OCI-LY3 (cell line): Measurements from ENCODE around the gene SMYD3.
"Not testable (repeated sequence)": the region's sequence is repeated elsewhere in the genome, so short reads cannot be mapped to it uniquely, and the experiment has no call there.

Experiments
- H2AFZ ChIP-seq: fragments of 200-600, 300-600 bp; shearing (Covaris generic); 2 replicates; pipeline ENCODE4 v1.6.0; 2014; ENCODE audit warnings: antibody characterized with exemption, low read depth, low read length
- H3K27ac ChIP-seq: fragments of 200-600, 300-600 bp; sonication (generic); 2 replicates; pipeline ENCODE4 v1.5.1; 2014; ENCODE audit warnings: mild to moderate bottlenecking, low read length, moderate library complexity, mixed read lengths
- H3K27me3 ChIP-seq: fragments of 200-600, 300-600 bp; sonication (generic); 2 replicates; pipeline ENCODE4 v1.6.1; 2014; ENCODE audit warnings: low read depth, low read length, mixed read lengths
- H3K36me3 ChIP-seq: fragments of 200-600, 300-600 bp; sonication (generic); replicated peaks from 2 replicates; pipeline ENCODE3; 2014; ENCODE audit warnings: low read depth, low read length, mixed read lengths
- H3K4me1 ChIP-seq: fragments of 300-600, 200-600 bp; sonication (generic); 2 replicates; pipeline ENCODE4 v1.6.1; 2014; ENCODE audit warnings: low read length, mixed read lengths
- H3K4me2 ChIP-seq: fragments of 200-600, 300-600 bp; sonication (generic); 2 replicates; pipeline ENCODE4 v1.6.1; 2014; ENCODE audit warnings: low read length, mixed read lengths
- H3K4me3 ChIP-seq: fragments of 300-600, 200-600 bp; sonication (generic); 2 replicates; pipeline ENCODE4 v1.5.1; 2014; ENCODE audit warnings: antibody characterized with exemption, mild to moderate bottlenecking, low read length, moderate library complexity
- H3K79me2 ChIP-seq: fragments of 300-600, 200-600 bp; shearing (Covaris generic); 2 replicates; pipeline ENCODE4 v1.6.1; 2014; ENCODE audit warnings: mild to moderate bottlenecking, low read length, mixed read lengths
- H3K9ac ChIP-seq: fragments of 300-600, 200-600 bp; shearing (Covaris generic); 2 replicates; pipeline ENCODE4 v1.6.0; 2014; ENCODE audit warnings: mild to moderate bottlenecking, low read length, moderate library complexity
- H3K9me3 ChIP-seq: fragments of 200-600, 300-600 bp; shearing (Covaris generic); 2 replicates; pipeline ENCODE4 v1.6.1; 2014; ENCODE audit warnings: low read length, mixed read lengths; ENCODE audit not compliant: insufficient read depth
- H4K20me1 ChIP-seq: fragments of 200-600, 300-600 bp; sonication (generic); 2 replicates; pipeline ENCODE4 v1.6.1; 2016; ENCODE audit warnings: low read length, mixed read lengths; ENCODE audit not compliant: insufficient read depth
- CTCF ChIP-seq: fragments of 200-600, 300-600 bp; sonication (generic); IDR thresholded peaks from 2 replicates; pipeline ENCODE4 v1.5.1; 2014; ENCODE audit warnings: antibody characterized with exemption, low read length, low read depth
- EZH2phosphoT487 ChIP-seq: fragments of 200-600 bp; shearing (Covaris generic); IDR thresholded peaks from 2 replicates; pipeline ENCODE4 v1.6.1; 2018; ENCODE audit warnings: antibody characterized with exemption, mixed run types, low read depth

SMYD3 gene

GRCh38 chr1:246074421-246074820 lies 432.7 kb downstream of the SMYD3 start:
- H3K9me3 ChIP-seq: no peaks in the 10 kb centered on the region
- no peaks in the 10 kb centered on the region for H3K27me3 ChIP-seq
- no peak overlapping the region for H3K4me2 ChIP-seq
- no peaks in the 10 kb centered on the region for H4K20me1 ChIP-seq
- no peaks in the 10 kb centered on the region for H3K4me1 ChIP-seq
- H3K4me3 ChIP-seq: no peak overlapping the region
- H3K9ac ChIP-seq: no peak overlapping the region
- H3K36me3 ChIP-seq: no peaks in the 10 kb centered on the region
- H3K27ac ChIP-seq: no peak overlapping the region
- TF ChIP-seq EZH2phosphoT487 (no peak), CTCF (no peak)
- H3K79me2 ChIP-seq: no peaks in the 10 kb centered on the region
- no peak overlapping the region for H2AFZ ChIP-seq

- no peak overlapping the region for H3K4me3 ChIP-seq
- no peaks in the 10 kb centered on the region for H3K9me3 ChIP-seq
- no peaks in the 10 kb centered on the region for H4K20me1 ChIP-seq
- H3K79me2 ChIP-seq: no peaks in the 10 kb centered on the region
- no peak overlapping the region for H3K4me2 ChIP-seq
- H3K4me1 ChIP-seq: no peaks in the 10 kb centered on the region
- H3K27ac ChIP-seq: no peak overlapping the region
- H2AFZ ChIP-seq: no peak overlapping the region
- no peaks in the 10 kb centered on the region for H3K36me3 ChIP-seq
- no peak overlapping the region for H3K9ac ChIP-seq
- H3K27me3 ChIP-seq: no peaks in the 10 kb centered on the region
- TF ChIP-seq CTCF (no peak), EZH2phosphoT487 (no peak)
Observed at GRCh38 chr1:246072456-246072955, 434.6 kb downstream of the SMYD3 start.

GRCh38 chr1:246071981-246072380 lies 435.1 kb downstream of the SMYD3 start:
- not testable (repeated sequence) for H2AFZ ChIP-seq, H3K4me1 ChIP-seq, H3K79me2 ChIP-seq

GRCh38 chr1:246071561-246071960 lies 435.5 kb downstream of the SMYD3 start:
- not testable (repeated sequence) for H3K4me1 ChIP-seq, H3K4me3 ChIP-seq, H3K9me3 ChIP-seq, H3K27me3 ChIP-seq, H3K79me2 ChIP-seq, H2AFZ ChIP-seq, H4K20me1 ChIP-seq, H3K4me2 ChIP-seq, H3K27ac ChIP-seq, H3K9ac ChIP-seq, H3K36me3 ChIP-seq

More at GRCh38 chr1:246071981-246072380, 435.1 kb downstream of the SMYD3 start:
- H3K27me3 ChIP-seq, H3K9ac ChIP-seq, H3K27ac ChIP-seq, H3K36me3 ChIP-seq, H4K20me1 ChIP-seq, H3K9me3 ChIP-seq, H3K4me3 ChIP-seq, H3K4me2 ChIP-seq: not testable (repeated sequence)

- Histone ChIP-seq H3K36me3 (no peaks in the 10 kb centered on the region), H4K20me1 (no peaks in the 10 kb centered on the region), H3K9me3 (no peaks in the 10 kb centered on the region), H3K79me2 (no peaks in the 10 kb centered on the region), H3K27me3 (no peaks in the 10 kb centered on the region), H3K9ac (no peak overlapping the region), H3K4me1 (no peaks in the 10 kb centered on the region), H2AFZ (no peak overlapping the region), H3K4me2 (no peak overlapping the region), H3K4me3 (no peak overlapping the region), H3K27ac (no peak overlapping the region)
- no peak for TF ChIP-seq CTCF
- no peak for TF ChIP-seq EZH2phosphoT487
Observed at GRCh38 chr1:246069581-246069980, 437.5 kb downstream of the SMYD3 start.
